ENCODE measurements around the gene USP22. TPM values are rescaled to one million over a fixed set of nuclear protein-coding genes. Genes with fewer than 3 reads are reported as not detected.

USP22 gene
- total and polyA plus RNA-seq, 2 donors (not counting 1 experiment from before 2014, with no cell fraction given): 235 TPM

DNA sequence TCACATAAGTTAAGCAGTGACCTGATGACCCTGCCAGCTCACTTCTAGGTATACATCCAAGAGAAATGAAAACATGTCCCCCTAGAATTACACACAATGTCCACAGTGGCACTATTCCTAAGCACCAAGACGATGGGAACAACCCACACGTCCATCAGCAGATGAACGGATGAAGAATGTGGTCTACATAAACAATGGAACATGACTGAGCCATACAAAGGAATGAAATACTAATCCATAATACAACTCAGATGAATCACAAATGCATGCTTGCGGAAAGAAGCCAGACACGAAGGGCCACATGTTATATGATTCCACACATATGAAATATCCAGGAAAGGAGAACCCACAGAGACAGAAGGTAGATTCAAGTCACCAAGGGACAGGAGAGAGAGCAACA is 17.4 kb downstream of the USP22 start:
- Histone ChIP-seq H3K79me2 (ENCODE audit: control insufficient read depth, insufficient read depth, low read length) (peaks cover 100% of the 10 kb centered on the region), H3K9ac (ENCODE audit: insufficient read depth, low read length) (no peak overlapping the region), H3K4me2 (ENCODE audit: extremely low read depth, insufficient read depth, low read length) (no peak overlapping the region), H3K4me3 (replicated peaks in 1 of 4; ENCODE audit: control extremely low read depth in 1 of 4, insufficient read depth in 1 of 4, low read depth in 3 of 4, low read length in 4 of 4) (no peak overlapping the region), H4K20me1 (ENCODE audit: control insufficient read depth, extremely low read depth, insufficient read depth, low read length) (peaks cover 8% of the 10 kb centered on the region), H3K27ac (ENCODE audit: insufficient read depth, low read length) (no peak overlapping the region), H3K27me3 (ENCODE audit: control insufficient read depth, insufficient read depth, low read length) (no peaks in the 10 kb centered on the region), H3K36me3 (ENCODE audit: control insufficient read depth, insufficient read depth, low read length) (peaks cover 31% of the 10 kb centered on the region), H2AFZ (ENCODE audit: low read length) (no peak overlapping the region), H3K9me3 (ENCODE audit: control insufficient read depth, insufficient read depth, low read depth, low read length) (no peaks in the 10 kb centered on the region), H3K4me1 (ENCODE audit: control insufficient read depth, extremely low read depth, insufficient read depth, low read length) (peaks cover 23% of the 10 kb centered on the region)
- peak in 1 of 2 donors; percentile 69 for DNase-seq (ENCODE audit: low read depth in 2 of 2)
- TF ChIP-seq, protein P1, sequence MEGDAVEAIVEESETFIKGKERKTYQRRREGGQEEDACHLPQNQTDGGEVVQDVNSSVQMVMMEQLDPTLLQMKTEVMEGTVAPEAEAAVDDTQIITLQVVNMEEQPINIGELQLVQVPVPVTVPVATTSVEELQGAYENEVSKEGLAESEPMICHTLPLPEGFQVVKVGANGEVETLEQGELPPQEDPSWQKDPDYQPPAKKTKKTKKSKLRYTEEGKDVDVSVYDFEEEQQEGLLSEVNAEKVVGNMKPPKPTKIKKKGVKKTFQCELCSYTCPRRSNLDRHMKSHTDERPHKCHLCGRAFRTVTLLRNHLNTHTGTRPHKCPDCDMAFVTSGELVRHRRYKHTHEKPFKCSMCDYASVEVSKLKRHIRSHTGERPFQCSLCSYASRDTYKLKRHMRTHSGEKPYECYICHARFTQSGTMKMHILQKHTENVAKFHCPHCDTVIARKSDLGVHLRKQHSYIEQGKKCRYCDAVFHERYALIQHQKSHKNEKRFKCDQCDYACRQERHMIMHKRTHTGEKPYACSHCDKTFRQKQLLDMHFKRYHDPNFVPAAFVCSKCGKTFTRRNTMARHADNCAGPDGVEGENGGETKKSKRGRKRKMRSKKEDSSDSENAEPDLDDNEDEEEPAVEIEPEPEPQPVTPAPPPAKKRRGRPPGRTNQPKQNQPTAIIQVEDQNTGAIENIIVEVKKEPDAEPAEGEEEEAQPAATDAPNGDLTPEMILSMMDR (conservative IDR thresholded peaks at IDR 0.05 in 1 of 2, IDR thresholded peaks at IDR 0.05 in 1 of 2; ENCODE audit: low read depth in 1 of 2, low read length in 2 of 2): no peak
- no peak for TF ChIP-seq EZH2 (IDR thresholded peaks at IDR 0.05; ENCODE audit: low read length, missing control alignments)

DNA sequence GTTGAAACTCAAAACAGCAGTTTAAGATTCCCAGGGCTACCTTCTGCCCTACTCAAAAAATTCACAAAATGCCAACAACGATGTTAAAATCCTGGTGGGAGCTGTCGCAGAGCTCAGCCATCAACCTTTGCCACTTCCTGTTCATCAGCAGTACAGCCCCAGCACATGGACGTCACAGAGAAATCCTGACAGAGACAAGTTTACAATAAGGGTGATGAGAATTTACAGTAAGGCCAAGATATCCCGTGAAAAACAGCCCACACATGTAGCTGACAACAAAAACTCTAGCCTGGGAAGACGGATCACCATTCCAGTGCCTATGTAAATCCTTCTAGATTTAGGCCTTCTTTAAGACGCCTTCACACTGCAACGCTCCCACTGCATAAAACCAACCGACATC is 18.8 kb downstream of the USP22 start:
- Histone ChIP-seq H3K79me2 (ENCODE audit: control insufficient read depth, insufficient read depth, low read length) (peaks cover 99% of the 10 kb centered on the region), H2AFZ (ENCODE audit: low read length) (no peak overlapping the region), H3K9me3 (ENCODE audit: control insufficient read depth, insufficient read depth, low read depth, low read length) (no peaks in the 10 kb centered on the region), H3K4me1 (ENCODE audit: control insufficient read depth, extremely low read depth, insufficient read depth, low read length) (peaks cover 18% of the 10 kb centered on the region), H3K27me3 (ENCODE audit: control insufficient read depth, insufficient read depth, low read length) (no peaks in the 10 kb centered on the region), H4K20me1 (ENCODE audit: control insufficient read depth, extremely low read depth, insufficient read depth, low read length) (peaks cover 4% of the 10 kb centered on the region), H3K4me2 (ENCODE audit: extremely low read depth, insufficient read depth, low read length) (no peak overlapping the region), H3K27ac (ENCODE audit: insufficient read depth, low read length) (peak overlapping the region; percentile 56), H3K9ac (ENCODE audit: insufficient read depth, low read length) (no peak overlapping the region), H3K4me3 (replicated peaks in 1 of 4; ENCODE audit: control extremely low read depth in 1 of 4, insufficient read depth in 1 of 4, low read depth in 3 of 4, low read length in 4 of 4) (no peak overlapping the region), H3K36me3 (ENCODE audit: control insufficient read depth, insufficient read depth, low read length) (peaks cover 34% of the 10 kb centered on the region)
- no peak for TF ChIP-seq EZH2 (IDR thresholded peaks at IDR 0.05; ENCODE audit: low read length, missing control alignments)
- TF ChIP-seq, protein P1 (conservative IDR thresholded peaks at IDR 0.05 in 1 of 2, IDR thresholded peaks at IDR 0.05 in 1 of 2; ENCODE audit: low read depth in 1 of 2, low read length in 2 of 2): no peak
- no peak for DNase-seq (ENCODE audit: low read depth in 2 of 2)

DNA sequence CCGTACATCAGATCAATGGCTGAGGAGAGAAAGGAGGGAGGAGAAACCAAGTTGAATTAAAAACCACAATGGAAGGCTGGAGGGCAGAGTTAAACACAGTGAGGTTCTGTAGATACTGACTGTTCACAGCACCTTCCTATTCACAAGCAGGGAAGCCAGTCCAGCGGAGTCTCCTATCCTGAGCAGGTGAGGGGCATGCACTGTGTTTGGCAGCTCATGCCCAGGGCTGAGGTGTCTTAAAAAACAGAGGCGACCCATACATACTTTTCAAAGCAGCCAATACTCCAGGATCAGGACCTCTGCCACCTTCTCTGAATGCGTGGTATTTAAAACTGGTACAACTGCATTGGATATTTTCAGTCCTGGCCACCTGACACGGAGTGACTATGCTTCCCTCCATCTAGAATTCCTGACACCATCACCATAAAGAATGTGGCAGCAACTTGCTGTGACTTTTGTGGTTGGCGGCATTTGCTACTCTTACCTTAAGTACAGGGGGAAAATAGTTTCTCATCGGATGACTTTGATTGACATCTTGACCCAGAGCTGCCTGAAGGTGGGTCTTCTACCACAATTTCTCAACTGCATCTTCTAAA is 21.5 kb downstream of the USP22 start:
- peaks cover 4% of the 10 kb centered on the region for H4K20me1 ChIP-seq (ENCODE audit: control insufficient read depth, extremely low read depth, insufficient read depth, low read length)
- H2AFZ ChIP-seq (ENCODE audit: low read length): no peak overlapping the region
- no peaks in the 10 kb centered on the region for H3K9me3 ChIP-seq (ENCODE audit: control insufficient read depth, insufficient read depth, low read depth, low read length)
- H3K4me2 ChIP-seq (ENCODE audit: extremely low read depth, insufficient read depth, low read length): no peak overlapping the region
- H3K4me1 ChIP-seq (ENCODE audit: control insufficient read depth, extremely low read depth, insufficient read depth, low read length): peaks cover 13% of the 10 kb centered on the region
- H3K4me3 ChIP-seq (replicated peaks in 1 of 4; ENCODE audit: control extremely low read depth in 1 of 4, insufficient read depth in 1 of 4, low read depth in 3 of 4, low read length in 4 of 4): no peak overlapping the region
- peaks cover 97% of the 10 kb centered on the region for H3K79me2 ChIP-seq (ENCODE audit: control insufficient read depth, insufficient read depth, low read length)
- no peak for TF ChIP-seq EZH2 (IDR thresholded peaks at IDR 0.05; ENCODE audit: low read length, missing control alignments)
- TF ChIP-seq, protein P1 (conservative IDR thresholded peaks at IDR 0.05 in 1 of 2, IDR thresholded peaks at IDR 0.05 in 1 of 2; ENCODE audit: low read depth in 1 of 2, low read length in 2 of 2): no peak
- DNase-seq (ENCODE audit: low read depth in 2 of 2): no peak
- no peak overlapping the region for H3K27ac ChIP-seq (ENCODE audit: insufficient read depth, low read length)
- no peaks in the 10 kb centered on the region for H3K27me3 ChIP-seq (ENCODE audit: control insufficient read depth, insufficient read depth, low read length)
- H3K36me3 ChIP-seq (ENCODE audit: control insufficient read depth, insufficient read depth, low read length): peaks cover 46% of the 10 kb centered on the region
- no peak overlapping the region for H3K9ac ChIP-seq (ENCODE audit: insufficient read depth, low read length)
